Stimulated activated CD4-positive, alpha-beta T cell treated with anti-CD3 and anti-CD28 coated beads, Interleukin-1b, Interleukin-23, amount 100 ng/mL, for 1 hour (primary cell): ENCODE measurements around the gene SLC9A9.

ENCODE experiments used
- DNase-seq, 2 donors: peaks; one replicate each; pipeline ENCODE4 v3.0.0-alpha.2; 2020; ENCODE audit warnings: low read depth in 2 of 2

SLC9A9 gene

DNA sequence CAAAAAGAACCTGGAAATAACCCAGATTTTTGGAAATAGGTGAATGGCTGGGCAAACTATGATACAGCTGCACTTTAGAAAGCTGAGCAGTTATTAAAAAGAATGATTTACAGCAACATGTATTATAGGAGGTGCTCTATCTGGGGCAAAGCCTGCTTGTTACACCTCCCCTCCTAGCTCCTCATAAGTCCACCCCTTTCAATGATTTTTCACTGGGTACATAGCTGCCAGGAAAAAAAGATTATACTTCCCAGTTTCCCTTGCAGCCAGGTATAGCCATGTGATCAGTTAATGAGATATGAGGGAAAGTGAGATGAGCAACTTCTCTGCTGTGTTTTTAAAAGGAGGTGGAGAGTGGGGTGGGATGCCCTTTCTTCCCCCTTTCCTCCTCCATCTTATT is 631.0 kb downstream of the SLC9A9 start:
- DNase-seq, result no peak

GRCh38 chr3:143216709-143217182 is 631.5 kb downstream of the SLC9A9 start:
- DNase-seq, result no peak
